Measurements from ENCODE around the gene SUSD2. TPM values are rescaled to one million over a fixed set of nuclear protein-coding genes. Genes with fewer than 3 reads are reported as not detected.
"Not testable (repeated sequence)": the region's sequence is repeated elsewhere in the genome, so short reads cannot be mapped to it uniquely, and the experiment has no call there.

Gene SUSD2
- polyA plus RNA-seq, 1 experiment, result 0.63 TPM

DNA sequence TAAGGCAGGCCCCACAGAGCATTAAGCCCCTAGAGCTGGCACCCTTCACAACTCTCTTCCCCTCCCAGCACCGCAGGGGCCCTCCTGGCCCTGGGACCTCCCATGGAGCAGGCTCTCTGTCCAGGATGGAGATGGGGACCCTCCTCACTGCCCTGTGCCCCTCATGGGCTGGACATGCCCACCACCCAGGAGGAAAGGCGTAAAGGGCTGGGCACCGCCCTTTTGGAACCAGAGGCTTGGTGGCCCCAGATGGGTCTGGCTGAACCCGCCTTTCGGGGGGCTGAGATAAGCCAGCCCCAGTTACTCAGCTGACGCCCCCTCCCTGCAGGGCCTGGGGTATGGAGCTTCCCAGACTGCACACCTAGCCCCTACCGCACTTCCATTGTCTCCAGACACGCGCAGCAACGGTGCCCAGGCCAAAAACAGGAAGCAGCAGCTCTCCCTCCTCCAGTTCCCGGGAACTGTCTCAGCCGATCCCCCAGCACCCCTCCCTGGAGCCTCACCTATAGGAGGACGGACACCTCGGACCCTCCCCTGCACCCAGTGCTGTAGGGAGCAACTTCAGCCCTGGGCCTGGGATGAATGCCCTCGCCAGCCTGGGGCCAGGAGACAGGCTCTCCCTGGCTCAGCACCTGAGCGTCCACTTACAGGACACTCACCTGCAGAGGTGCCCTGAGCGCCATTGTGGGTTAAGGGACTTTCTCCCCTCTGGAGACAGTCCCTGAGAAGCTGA, 1.6 kb upstream of the SUSD2 start:
- no peak for DNase-seq (ENCODE audit: low read depth, low spot score)
- no peaks in the 10 kb centered on the region for H3K27me3 ChIP-seq (ENCODE audit: control insufficient read depth, insufficient read depth, low read length)
- H3K27ac ChIP-seq (ENCODE audit: low read depth, low read length), result no peak overlapping the region
- TF ChIP-seq CTCF (IDR thresholded peaks at IDR 0.05; ENCODE audit: low read depth, low read length), result no peak
- ChIA-PET CTCF (interaction anchor here (0.6 to 2.1 kb wide), 3 partner anchors 22 to 91 kb away, joined by 3 to 10 read pairs (median 7); no protein-coding TSS in a partner anchor), POLR2A (no interaction called here)
- H3K9me3 ChIP-seq (ENCODE audit: control insufficient read depth, insufficient read depth, low read length), result no peaks in the 10 kb centered on the region; the same call in 1 of the 2 replicates
- H3K4me3 ChIP-seq (ENCODE audit: low read depth, low read length), result no peak overlapping the region

DNA sequence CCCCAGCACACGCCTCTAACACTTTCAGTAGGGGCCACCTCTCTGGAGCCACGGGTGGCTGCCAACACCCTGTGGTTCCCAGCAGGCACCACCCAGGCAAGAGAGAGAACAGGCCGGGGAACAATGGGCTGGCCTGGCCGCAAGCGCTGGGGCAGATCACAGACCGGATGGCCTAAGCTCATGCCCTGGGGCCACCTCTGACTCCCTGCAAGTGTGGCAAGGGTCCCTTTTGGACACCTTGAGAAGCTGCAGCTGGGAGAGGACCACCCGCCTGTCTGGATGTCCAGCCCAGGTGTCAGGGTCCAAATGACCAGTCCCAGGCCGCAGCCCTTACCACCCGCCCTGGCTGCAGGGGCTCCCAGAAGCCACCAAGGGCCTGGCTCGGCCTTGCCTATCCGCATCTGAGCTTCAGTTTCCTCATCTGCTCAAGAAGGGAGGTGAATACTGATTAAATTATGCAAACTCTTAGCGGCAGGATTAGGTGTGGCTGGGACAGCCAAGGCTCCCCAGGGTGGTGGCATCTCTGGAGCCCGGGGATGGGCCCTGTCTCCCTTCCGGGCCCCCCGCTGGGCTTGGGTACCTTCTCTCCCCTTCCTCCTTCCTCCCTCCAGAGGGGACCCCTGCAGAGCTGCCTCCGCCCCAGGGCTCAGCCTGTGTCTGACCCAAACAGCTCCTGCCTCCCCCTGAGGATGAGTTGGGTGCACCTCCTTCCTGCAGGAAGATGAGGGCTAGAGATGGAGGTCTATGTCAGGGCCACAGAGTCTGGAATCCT, 785 bp upstream of the SUSD2 start:
- no peak for TF ChIP-seq CTCF (IDR thresholded peaks at IDR 0.05; ENCODE audit: low read depth, low read length)
- no peak for DNase-seq (ENCODE audit: low read depth, low spot score)
- Histone ChIP-seq H3K9me3 (ENCODE audit: control insufficient read depth, insufficient read depth, low read length) (no peaks in the 10 kb centered on the region; the same call in 1 of the 2 replicates), H3K27me3 (ENCODE audit: control insufficient read depth, insufficient read depth, low read length) (no peaks in the 10 kb centered on the region), H3K27ac (ENCODE audit: low read depth, low read length) (no peak overlapping the region), H3K4me3 (ENCODE audit: low read depth, low read length) (no peak overlapping the region)
- ChIA-PET POLR2A (no interaction called here), CTCF (interaction anchor here (2.1 kb wide), 1 partner anchor 73 kb away, joined by 10 read pairs; no protein-coding TSS in a partner anchor)

DNA sequence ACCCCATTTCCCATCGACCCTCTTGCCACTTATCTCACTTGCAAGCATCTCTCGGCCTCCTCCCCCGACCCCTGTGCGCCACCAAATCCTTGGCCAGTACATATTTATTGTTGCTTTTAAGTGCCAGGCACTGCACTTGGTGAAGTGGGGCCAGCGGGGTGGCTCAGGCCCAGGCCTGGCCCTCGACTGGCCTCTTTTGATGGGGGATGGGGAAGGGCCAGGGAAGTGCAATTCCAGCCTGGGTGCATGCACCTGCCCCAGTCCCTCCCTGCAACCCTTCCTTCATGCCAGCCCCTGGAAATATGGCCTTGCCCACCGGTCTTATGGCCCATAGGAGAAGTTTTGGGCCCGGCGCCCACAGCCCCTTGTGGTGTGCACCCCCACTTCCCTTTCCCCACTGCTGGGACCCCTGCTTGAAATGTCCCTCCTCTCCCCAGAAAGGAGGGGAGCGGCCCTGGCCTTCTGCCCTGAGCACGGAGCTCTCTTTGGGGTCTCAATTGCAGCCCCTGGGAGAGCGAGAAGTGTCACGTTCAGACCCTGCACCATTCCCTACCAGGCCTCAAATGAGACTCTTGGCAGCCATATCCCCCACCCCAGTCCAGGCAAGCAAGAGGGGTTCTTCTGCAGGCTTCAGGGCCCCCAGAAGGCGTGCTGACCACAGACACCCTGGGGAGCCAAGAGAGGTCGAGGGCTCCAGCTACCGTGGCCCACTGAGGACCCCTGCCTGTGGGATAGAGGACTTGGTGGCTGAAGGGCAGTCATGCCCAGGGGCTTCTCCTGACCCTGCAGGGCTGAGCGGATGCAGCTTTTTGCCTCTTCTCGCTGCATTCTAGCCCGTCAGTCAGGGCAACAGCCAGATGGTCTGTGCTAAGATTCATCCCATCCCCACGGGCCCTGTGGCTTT, 961 bp downstream of the SUSD2 start:
- Histone ChIP-seq H3K27me3 (ENCODE audit: control insufficient read depth, insufficient read depth, low read length) (no peaks in the 10 kb centered on the region), H3K9me3 (ENCODE audit: control insufficient read depth, insufficient read depth, low read length) (no peaks in the 10 kb centered on the region; the same call in 1 of the 2 replicates), H3K27ac (ENCODE audit: low read depth, low read length) (no peak overlapping the region), H3K4me3 (ENCODE audit: low read depth, low read length) (no peak overlapping the region)
- TF ChIP-seq CTCF (IDR thresholded peaks at IDR 0.05; ENCODE audit: low read depth, low read length), result peak; percentile 42
- POLR2A ChIA-PET, result no interaction called here
- CTCF ChIA-PET, result interaction anchor here (1.0 kb wide), 1 partner anchor 76 kb away, joined by 3 read pairs; no protein-coding TSS in a partner anchor
- no peak for DNase-seq (ENCODE audit: low read depth, low spot score)

- H3K9me3 ChIP-seq (ENCODE audit: control insufficient read depth, insufficient read depth, low read length); H3K27me3 ChIP-seq (ENCODE audit: control insufficient read depth, insufficient read depth, low read length); DNase-seq (ENCODE audit: low read depth, low spot score); H3K4me3 ChIP-seq (ENCODE audit: low read depth, low read length); H3K27ac ChIP-seq (ENCODE audit: low read depth, low read length); POLR2A ChIA-PET: not testable (repeated sequence)
- CTCF ChIA-PET, result interaction anchor here (1.0 kb wide), 1 partner anchor 76 kb away, joined by 3 read pairs; no protein-coding TSS in a partner anchor
- TF ChIP-seq CTCF (IDR thresholded peaks at IDR 0.05; ENCODE audit: low read depth, low read length), result peak; percentile 6; the same call in 1 of the 2 replicates
Observed at GRCh38 chr22:24182900-24183246, 1.6 kb downstream of the SUSD2 start.

All from AG04450 (cell line).